NCI-H774 (cell line): ENCODE results near the gene PCYT2.
A peak's percentile ranks its signal among the peaks of the same experiment; 100 is the strongest.
"Not testable (repeated sequence)": the region's sequence is repeated elsewhere in the genome, so short reads cannot be mapped to it uniquely, and the experiment has no call there.

Experiments
- DNase-seq: peaks from one replicate; lab custom pipeline; 2025; lab: John Stamatoyannopoulos, UW

PCYT2 gene

DNA sequence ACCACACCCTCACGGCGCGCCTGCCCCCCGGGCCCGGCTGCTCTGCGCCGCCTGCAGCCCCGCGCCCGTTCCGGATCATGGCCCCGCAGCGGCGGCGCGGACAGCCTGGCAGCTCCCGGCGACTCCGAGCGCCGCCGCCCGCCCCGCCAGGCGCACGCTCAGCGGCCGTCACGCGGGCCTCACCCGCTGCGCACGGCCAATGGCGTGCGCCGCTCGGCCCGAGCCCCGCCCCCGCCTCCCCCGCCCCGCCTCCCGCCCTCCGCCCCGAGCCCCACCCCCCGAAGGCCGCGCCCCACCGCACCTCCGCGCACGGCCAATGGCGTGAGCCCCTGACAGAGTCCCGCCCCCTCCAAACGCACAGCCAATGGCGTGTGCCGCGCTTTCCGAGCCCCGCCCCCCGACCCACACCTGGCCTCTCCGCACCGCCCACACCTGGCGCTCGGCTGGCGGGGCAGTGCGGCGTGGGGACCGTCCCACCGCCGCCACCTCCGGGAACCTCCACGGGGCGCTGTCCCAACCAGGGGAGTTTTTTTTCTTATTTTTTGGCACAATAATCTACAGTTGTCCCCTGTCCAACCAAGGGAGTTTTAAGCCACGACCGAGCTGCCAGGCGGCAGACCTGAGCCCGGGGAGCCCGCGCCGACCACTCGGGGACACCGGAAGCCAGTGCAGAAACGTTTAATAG is at the start of gene PCYT2:
Gene PCYT2 (minus strand): TSS at position 123 of the 685 bp plus-strand sequence. CDS start 44 bp downstream, at position 79.
- DNase-seq, result peak; percentile 96

DNA sequence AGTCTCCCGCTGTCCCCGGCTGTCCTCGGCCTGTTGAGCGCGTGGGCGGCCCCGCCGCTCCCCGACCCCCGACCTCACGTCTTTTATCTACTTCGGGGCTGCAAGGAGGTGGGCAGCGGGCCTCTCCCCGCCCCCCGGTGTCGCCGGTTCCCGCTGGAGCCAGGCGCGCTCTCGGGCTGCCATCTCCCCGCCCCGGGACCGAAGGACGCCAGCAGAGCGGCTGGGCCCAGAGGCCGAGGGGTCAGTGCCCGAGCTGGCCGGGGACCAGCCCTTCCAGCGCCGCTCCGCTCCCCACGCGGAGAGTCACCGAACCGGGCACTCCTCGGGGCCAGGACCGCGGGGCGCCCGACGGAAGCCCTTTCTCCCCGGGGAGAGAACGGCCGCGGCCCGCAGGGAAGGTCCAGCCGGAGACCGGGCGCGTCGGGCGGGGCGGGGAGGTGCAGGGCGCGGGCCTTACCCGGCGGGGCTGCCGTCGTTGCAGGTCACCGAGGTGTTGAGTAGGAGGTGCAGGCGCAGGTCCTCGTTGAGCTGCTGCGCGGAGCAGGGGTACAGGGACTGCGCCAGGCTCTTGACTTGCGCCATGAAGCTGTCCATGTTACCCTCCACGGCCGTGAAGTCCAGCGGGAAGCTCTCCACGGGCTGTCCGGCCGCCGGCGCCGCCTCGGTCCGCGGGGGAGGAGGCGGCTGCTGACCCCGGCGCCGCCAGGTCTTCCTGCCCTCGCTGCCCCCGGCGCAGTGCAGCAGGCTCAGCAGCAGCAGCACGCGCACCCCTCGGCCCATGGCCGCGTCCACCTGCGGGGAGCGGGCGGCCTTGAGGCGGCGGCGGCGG is 49.1 kb upstream of the PCYT2 start:
- no peak for DNase-seq

DNA sequence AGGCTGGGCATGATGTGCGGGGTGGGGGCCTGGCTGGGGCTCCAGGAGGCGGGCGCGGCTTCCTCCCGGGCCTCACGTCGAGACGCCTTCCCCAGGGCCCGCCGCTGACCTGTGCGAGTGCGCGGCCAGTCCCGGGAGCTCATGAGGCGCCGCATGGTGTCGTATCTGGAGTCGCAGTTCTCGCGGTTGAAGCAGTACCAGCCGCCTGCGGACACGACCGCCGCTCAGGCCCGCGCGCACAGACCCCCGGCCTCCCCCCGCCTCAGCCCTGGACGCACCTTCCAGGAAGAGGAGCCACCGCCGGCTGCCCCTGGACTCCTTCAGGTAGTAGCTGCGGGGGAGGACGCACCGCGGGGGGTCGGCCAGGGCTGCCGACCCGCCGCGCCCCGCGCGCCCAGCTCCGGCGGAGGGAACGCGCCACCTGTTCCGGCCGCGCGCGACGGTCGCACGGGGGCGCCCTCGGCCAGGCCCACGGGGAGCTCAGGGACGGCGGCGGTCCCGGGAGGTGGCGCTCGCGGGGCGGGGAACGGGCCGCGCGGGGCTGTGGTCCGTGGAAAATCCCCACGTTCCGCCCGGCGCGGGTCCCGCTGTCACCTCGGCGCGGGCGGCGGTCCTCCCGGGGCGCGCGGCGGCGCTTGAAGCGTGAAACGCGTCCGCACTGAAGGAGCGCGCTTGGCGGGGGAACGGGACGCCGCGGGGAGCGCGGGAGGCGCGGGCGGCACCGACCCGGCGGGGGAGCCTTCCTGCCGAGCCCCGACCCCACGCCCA is 48.3 kb upstream of the PCYT2 start:
- peak; percentile 40 for DNase-seq

DNA sequence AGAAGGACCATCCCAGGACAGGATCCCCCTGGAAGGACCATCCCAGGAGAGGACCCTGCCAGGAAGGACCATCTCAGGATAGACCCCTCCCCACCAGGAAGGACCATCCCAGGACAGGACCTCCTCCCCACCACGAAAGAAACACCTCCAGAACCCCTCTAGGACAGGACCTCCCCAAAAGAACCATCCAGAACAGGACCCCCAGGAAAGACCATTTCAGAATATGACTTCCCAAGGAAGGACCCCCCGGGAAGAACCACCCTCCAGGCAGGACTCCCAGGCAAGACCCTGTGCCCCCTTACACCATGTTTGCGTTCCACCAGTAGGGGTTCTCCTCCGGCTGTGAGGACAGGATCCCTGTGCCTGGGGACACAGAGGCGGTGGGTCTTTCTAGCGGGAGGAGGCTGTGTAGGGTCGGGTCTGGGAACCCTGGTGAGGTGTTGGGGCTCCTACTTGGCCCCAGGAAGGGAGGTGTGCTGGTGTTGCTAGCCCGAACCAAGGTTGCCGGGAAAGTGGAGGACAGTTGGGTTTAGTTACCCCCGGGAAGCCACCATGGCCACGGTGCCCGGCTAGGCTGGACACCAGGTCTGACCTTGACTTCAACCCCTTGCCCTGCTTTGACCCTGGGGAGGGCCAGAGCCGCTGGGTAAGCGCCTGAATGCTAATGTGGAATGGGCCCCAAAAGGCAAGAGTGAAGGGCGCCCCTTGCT is 47.6 kb upstream of the PCYT2 start:
- no peak for DNase-seq

DNA sequence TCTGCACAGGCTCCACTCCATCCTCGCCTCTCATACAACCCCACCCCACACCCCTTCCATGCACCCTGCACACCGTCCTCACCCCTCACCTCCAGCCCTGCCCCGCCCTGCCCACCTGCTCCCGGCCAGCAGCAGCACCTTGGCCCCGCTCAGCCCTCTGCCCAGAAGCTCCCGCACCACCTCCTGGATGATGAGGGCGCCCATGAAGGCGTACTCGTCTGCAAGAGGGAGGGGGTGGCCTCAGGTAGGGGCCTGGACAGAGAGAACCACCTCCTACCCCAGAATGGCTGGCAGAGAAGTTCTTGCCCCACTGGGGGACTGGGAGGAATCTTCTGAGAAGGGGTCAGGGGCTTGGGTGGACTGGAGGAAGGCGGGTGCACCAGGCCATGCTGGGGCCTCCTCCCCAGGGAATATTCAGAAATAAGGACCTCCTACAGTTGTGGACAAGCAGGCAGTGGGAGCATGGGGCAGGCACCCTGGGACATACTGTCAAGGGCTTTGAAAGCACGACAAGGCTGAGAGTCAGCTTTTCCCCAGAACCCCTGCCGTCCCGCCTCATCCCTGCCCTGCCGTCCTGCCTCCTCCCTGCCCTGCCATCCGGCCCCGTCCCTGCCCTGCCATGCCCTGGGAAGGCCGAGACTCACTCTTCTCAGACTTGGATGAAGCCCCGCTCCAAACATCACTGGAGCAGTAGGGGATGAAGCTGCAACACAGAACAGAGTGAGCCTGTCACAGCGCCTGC is 46.7 kb upstream of the PCYT2 start:
- no peak for DNase-seq

DNA sequence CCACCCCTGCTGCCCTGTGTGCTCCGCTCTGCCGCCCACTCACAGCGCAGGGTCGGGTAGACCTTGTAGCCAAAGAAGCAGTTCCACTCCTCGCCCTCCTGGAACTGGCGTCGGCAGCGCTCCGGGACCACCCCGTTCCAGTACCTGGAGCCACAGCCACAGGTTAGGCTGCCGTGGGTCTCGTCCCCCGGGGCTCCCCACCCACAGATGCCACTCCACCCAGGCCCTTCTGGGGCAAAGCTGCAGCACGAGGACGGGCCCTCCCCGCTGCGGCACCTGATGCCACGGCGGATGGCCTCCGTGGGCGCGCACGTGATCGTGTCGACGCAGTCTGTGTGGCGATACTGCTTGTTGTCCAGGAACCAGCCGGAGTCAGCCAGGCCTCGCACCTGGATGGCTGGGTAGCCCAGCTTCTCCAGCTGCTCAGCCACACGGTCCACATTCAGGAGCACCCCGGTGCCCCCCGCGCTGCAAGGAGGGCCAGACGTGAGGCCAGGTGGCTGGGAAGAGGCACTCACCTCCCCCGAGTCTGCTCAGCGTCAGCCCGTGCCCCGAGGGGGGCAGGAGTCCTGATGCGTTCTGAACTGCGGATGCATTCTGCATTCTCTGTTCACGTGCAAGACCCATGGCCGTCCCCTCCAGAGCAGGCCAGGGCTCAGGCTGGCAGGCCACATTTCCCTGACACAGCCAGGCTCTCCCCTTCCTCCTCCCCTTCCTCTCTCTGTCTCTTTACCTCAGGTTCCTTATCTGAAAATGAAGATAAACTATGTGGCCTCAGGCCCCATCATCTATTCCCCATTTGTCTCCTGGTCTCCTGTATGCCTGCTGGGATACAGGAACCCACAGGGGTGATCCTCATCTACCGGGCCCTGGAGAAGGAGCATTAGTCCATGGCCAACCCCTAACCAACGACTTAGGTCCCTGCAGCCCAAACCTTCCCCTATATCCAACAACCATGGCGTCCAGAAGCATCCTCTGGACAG is 45.7 kb upstream of the PCYT2 start:
- no peak for DNase-seq

DNA sequence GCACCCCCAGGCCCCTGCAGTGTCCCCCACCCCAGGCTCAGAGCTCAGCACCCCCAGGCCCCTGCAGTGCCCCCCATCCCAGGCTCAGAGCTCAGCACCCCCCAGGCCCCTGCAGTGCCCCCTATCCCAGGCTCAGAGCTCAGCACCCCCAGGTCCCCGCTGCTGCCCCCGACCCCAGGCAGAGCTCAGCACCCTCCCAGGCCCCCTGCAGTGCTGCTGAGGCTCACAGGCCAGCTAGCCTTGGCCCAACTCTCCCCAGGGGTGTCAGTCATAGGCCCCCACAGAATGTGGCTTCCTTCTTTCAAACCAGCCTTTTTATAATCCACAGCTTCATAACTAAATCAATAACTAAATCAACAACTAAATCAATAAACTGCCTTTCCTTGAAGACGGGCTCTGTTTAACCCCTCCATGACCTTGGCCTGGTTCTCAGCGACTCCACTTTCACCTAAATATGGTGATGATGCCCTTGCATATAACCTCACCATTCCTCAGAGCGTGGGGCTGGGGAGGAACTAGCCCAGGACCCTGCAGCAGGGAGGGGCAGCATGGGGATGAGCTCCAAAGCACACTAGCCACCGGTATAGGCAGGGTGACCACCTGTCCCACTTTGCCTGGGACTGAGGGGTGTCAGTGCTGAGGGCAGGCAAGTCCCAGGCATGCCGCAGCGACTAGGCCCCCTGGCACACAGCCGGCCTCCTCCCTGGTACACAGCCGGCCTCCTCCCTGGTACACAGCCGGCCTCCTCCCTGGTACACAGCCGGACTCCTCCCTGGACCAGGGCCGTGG is 44.8 kb upstream of the PCYT2 start:
- DNase-seq, result no peak

DNA sequence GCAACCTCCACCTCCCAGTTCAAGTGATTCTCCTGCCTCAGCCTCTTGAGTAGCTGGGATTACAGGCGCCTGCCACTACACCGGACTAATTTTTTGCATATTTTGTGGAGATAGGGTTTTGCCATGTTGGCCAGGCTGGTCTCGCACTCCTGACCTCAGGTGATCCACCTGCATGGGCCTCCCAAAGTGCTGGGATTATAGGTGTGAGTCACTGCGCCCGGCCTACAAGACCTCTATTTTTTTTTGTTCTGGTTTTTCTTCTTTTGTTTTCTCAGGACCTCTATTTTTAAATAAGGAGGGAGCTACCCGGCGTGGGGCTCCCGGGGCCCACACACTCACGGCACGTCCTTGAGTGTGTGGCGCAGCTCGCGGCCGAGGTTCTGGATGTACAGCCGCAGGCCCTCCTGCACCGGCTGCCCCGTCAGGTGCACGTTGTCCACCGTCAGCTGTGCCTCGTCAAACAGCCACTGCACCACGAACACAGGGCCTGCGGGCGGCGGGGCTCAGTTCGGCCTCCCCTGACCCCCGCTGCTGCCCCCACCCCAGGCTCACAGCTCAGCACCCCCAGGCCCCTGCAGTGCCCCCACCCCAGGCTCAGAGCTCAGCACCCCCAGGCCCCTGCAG is 44.0 kb upstream of the PCYT2 start:
- DNase-seq, result no peak

DNA sequence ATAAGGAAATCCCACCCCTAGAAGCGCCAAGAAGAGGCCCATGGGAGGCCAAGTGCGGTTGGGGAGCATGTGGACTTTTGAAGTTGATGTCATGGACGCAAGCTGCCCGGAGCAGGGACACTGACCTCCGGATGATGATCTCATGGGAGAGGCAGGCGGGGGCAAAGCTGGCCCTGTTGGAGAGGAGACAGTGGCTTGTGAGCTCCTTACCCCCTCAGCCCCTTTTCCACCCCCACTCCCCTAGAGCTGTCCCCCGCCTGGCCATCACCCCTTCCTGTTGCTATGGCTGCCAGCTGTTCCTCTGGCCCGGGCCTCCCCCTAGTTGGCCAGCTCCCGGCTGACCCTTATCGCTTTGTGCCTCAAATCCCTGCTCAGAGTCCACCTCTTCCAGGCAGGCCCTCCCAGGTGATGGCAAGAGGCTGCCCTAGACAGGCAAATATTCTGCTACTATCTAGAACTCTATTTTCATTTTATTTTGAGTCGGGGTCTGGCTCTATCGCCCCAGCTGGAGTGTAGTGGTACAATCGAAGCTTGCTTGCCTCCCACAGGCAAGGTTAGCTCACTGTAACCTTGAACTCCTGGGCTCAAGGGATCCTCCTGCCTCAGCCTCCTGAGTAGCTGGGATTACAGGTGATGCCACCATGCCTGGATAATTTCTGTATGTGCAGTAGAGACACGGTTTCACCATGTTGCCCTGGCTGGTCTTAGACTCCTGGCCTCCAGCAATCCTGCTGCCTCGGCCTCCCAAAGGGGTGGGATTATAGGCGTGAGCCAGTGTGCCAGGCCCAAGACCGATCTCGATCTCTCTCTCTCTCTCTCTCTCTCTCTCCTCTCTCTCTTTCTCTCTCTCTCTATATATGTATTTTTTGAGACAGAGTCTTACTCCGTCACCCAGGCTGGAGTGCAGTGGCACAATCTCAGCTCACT is 43.2 kb upstream of the PCYT2 start:
- DNase-seq, result no peak

DNA sequence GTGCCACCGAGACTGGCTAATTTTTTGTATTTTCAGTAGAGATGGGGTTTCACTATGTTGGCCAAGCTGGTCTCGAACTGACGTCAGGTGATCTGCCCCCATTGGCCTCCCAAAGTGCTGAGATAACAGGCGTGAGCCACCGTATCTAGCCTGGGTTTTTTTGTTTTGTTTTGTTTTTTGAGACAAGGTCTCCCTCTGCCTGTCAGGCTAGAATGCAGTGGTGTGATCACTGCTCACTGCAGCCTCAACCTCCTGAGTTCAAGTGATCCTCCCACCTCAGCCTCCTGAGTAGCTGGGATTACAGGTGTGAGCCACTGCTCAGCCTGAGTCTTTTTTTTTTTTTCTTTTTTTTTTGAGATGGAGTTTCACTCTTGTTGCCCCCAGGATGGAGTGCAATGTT is 42.2 kb upstream of the PCYT2 start:
- not testable (repeated sequence) for DNase-seq

DNA sequence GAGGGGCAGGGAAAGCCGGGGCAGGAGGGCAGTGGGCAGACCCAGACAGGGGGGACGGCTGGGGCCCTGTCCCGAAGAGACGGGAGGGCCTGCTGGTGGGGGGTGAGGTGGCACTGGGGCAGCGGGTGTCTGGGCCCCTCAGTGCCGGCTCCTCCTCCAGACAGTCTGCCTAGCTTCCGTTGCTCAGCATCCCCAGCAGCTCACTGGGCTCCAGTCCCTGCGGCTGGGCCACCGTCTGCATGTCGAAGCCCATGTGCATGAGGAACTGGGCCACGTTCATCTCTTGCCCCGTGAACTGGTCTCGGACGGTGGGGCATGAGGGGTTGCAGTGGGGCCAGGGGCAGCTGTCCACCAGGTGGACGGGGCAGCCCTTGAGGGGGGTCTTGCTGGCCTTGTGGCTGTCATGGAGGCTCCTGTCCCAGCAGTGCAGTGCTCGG is 41.6 kb upstream of the PCYT2 start:
- DNase-seq, result no peak

DNA sequence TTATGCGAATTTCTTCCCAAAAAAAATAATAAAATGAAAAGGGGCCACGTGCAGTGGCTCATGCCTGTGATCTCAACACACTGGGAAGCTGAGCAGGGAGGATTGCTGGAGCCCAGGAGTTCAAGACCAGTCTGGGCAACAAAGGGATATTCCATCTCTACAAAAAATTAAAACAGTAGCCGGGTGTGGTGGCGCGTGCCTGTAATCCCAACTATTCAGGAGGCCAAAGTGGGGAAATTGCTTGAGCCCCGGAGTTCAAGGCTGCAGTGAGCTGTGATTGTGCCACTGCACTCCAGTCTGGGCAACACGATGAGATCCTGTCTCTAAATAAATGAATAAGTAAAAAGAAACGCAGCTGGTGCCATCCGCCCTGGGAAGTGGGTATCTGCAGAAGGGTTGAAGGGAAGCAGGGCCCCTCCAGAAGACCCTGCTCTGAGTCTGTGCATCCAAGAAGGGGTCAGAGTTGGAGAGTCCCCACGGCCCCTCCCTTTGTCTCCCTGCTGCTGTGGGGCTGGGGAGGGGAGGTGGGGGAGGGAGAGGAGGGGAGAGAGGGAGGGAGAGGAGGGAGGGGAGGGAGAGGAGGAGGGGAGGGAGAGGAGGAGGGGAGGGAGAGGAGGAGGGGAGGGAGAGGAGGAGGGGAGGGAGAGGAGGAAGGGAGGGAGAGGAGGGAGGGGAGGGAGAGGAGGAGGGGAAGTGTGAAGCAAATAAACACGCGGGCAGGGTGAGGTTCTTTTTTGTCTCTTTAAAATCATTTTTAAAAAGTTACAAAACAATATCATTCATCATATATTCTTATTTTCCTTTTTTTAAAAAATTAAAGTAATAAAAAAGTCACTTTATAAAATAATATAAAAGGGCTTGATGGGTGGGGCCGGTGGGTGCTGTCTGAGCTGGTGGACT is 40.8 kb upstream of the PCYT2 start:
- no peak for DNase-seq

DNA sequence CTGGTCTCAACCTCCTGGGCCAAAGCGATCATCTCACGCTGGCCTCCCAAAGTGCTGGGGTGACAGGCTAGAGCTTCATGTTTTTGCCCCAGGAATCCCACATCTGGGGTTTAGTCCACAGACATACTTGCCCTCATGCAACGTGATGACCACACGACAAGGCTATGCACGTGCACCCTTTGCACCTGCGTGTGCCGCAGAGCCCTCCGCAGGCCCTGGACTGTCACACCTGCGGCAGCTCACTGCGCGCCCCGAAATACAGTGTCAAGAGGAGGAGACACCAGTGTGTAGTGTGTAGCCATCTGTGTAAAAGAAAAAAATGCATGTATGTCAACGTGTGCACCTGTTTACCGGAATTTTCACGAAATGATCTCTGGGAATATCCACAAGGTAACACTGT is 39.3 kb upstream of the PCYT2 start:
- no peak for DNase-seq

DNA sequence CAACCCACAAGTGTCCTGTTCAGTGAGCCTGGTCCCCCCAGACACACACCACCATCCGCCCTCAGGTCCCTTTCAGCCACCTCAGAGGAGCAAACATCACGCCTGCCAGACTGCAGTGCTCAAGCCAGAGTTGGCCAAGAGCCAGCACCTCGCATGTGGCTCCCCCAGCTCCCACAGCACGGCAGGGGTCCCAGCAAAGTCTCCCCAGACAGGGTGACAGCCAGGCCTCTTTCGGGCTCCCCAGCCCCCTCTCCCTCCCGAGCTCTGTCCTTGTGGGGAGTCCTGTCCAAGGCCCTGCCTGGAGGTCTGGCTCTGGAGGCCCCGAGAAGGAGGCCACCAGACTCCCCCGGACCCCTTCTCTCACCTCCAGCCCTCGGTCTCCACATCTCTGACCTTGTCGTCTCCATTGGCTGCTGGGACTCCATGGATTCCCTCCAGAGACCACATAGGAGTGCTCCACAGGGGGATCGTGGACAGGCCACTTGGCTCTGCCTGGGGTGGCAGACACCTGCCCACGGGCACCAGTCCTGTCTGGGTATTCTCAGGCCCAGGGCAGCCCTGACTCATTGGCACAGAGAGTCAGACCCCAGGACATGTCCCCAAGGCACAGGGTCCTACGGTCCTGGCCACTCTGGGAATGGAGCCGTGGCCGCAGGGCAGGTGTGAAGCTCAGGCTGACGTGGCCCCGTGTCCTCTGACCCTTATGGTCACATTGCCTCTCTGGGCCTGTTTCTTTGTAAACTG is 37.6 kb upstream of the PCYT2 start:
- no peak for DNase-seq

DNA sequence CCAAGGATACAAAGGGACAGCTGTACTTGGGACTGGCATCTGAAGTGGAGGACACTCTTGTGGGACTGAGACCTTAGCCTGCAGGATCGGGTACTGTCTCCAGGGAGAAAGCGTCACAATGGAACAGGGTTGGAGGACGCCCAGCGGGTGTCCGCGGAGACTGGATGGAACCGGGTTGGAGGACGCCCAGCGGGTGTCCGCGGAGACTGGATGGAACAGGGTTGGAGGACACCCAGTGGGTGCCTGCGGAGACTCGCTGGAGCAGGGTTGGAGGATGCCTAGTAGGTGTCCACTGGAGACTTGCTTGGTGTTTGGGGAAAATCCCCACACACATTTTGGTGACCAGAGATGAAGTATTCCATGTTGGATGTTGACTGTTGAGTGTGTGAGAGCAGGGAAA is 36.0 kb upstream of the PCYT2 start, which contains the start of gene MYADML2:
Gene MYADML2 (minus strand): TSS at position 45 of the 400 bp plus-strand sequence. CDS start 5,492 bp downstream, outside the sequence.
- DNase-seq, result no peak

DNA sequence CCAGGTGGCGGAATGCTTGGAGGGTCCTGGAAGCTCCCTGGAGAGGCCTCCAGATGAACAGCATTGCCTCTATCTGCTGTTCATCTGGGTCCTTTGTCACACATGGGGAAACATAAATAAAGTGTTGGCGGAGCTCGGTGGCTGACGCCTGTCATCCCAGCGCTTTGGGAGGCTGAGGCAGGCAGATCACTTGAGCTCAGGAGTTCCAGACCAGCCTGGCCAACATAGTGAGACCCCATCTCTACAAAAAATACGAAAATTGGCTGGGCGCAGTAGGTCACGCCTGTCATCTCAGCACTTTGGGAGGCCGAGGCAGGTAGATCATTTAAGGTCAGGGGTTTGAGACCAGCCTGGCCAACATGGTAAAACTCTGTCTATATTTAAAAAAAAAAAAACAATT is 33.7 kb upstream of the PCYT2 start:
- no peak for DNase-seq
